Measurements from ENCODE around the gene CLCA2. TPM values are rescaled to one million over a fixed set of nuclear protein-coding genes. Genes with fewer than 3 reads are reported as not detected.

The CLCA2 gene
- total and polyA plus RNA-seq, 12 donors = 0.11 to 1.1 (median 0.25) TPM; not detected in 2

DNA sequence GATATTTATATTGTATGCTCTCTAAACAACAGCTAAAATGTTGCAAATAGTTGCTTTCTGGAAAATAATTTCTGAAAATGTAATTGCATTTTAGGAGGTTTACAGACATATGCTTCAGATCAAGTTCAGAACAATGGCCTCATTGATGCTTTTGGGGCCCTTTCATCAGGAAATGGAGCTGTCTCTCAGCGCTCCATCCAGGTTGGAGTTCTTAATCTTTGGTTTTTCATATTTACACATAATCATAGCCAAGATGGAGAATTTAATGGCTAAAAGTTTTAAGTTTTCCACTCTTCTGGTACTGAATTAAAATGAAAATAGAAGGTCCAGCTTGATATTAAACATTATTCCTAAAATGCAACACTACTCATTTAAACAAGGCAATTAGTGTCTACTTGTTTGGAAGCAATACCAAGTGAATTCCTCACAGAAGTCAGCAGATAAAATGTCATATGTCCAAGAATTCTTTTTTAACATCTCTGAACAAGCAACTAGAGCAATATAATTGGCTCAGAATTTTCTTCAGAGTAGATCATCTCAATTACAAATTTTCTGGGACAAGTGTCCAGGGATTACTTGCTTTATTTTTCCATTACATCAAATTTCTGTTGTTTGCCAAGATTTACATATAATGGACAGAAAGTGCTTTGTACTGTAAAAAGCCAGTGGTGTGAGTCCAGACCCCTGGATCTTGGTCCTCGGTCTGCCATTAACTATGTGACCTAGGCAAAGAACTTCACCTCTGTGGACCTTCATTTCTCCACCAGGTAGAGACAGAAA, 67.4 kb downstream of the CLCA2 start:
- Histone ChIP-seq H3K4me3 (no peak overlapping the region), H3K4me1 (replicated peaks in 1 of 2) (no peaks in the 10 kb centered on the region), H3K36me3 (replicated peaks in 1 of 2) (no peaks in the 10 kb centered on the region), H3K27me3 (no peaks in the 10 kb centered on the region), H3K27ac (no peak overlapping the region), H3K9me3 (replicated peaks in 1 of 3) (no peaks in the 10 kb centered on the region)
- intact Hi-C loops (cut with DNase I) = no loop called here
- no peak for DNase-seq
- 87 to 94% (median 89%) methylated on average over 2 of the region's 2 CpGs for WGBS, 4 donors
- TF ChIP-seq, protein P1, sequence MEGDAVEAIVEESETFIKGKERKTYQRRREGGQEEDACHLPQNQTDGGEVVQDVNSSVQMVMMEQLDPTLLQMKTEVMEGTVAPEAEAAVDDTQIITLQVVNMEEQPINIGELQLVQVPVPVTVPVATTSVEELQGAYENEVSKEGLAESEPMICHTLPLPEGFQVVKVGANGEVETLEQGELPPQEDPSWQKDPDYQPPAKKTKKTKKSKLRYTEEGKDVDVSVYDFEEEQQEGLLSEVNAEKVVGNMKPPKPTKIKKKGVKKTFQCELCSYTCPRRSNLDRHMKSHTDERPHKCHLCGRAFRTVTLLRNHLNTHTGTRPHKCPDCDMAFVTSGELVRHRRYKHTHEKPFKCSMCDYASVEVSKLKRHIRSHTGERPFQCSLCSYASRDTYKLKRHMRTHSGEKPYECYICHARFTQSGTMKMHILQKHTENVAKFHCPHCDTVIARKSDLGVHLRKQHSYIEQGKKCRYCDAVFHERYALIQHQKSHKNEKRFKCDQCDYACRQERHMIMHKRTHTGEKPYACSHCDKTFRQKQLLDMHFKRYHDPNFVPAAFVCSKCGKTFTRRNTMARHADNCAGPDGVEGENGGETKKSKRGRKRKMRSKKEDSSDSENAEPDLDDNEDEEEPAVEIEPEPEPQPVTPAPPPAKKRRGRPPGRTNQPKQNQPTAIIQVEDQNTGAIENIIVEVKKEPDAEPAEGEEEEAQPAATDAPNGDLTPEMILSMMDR (IDR thresholded peaks at IDR 0.05) = no peak
- no peak for TF ChIP-seq POLR2A (IDR thresholded peaks at IDR 0.05)

DNA sequence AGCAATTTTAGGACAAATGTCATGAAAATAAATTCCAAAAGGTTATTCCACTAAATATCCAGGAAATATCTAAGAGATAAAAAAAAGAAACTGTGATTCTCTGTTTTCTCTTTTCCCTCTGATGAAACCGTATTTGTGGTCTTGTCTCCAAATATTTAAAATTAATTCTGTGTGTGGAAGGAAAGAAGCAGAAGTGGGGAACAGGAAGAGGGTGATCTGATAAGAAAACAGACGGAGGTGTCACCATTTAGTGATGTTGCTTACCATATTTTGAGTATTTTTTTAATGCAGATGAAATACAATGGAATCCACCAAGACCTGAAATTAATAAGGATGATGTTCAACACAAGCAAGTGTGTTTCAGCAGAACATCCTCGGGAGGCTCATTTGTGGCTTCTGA, 74.3 kb downstream of the CLCA2 start:
- no peaks in the 10 kb centered on the region for H3K36me3 ChIP-seq (replicated peaks in 1 of 2)
- intact Hi-C loops (cut with DNase I) = no loop called here
- no peaks in the 10 kb centered on the region for H3K27me3 ChIP-seq
- H3K4me1 ChIP-seq (replicated peaks in 1 of 2) = peaks cover 0 to 13% of the 10 kb centered on the region in 2 donors
- no peak overlapping the region for H3K27ac ChIP-seq
- no peaks in the 10 kb centered on the region for H3K9me3 ChIP-seq (replicated peaks in 1 of 3)
- TF ChIP-seq, protein P1 (IDR thresholded peaks at IDR 0.05) = no peak
- no peak for TF ChIP-seq POLR2A (IDR thresholded peaks at IDR 0.05)
- 64 to 75% (median 68%) methylated on average over 3 of the region's 3 CpGs for WGBS, 4 donors
- no peak for DNase-seq
- H3K4me3 ChIP-seq = no peak overlapping the region

DNA sequence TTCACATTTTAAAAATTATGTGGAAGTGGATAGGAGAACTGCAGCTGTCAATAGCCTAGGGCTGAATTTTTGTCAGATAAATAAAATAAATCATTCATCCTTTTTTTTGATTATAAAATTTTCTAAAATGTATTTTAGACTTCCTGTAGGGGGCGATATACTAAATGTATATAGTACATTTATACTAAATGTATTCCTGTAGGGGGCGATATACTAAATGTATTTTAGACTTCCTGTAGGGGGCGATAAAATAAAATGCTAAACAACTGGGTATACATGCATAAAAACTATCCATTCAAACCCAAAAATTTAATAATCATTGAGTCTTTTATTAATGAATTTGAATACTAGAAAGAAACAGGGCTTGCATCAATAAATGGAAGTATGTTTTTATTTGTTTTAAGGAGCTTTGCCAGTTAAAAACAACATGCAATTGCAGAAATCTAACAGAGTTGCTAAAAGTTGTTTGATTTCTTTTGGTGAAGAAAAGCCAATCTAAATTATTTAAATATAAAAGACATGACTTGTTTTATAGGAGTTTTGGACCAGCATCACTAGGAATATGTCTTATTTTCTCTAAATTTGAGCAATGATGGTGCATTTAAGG, 76.1 kb downstream of the CLCA2 start:
- no peak for TF ChIP-seq POLR2A (IDR thresholded peaks at IDR 0.05)
- TF ChIP-seq, protein P1 (IDR thresholded peaks at IDR 0.05) = peak; percentile 66 to 98 (median 93)
- no peaks in the 10 kb centered on the region for H3K9me3 ChIP-seq (replicated peaks in 1 of 3)
- 12 to 16% (median 15%) methylated on average over 3 of the region's 3 CpGs for WGBS, 4 donors
- H3K27me3 ChIP-seq = no peaks in the 10 kb centered on the region
- no peak overlapping the region for H3K27ac ChIP-seq
- H3K4me3 ChIP-seq = no peak overlapping the region
- H3K4me1 ChIP-seq (replicated peaks in 1 of 2) = peaks cover 0 to 13% of the 10 kb centered on the region in 2 donors
- no peaks in the 10 kb centered on the region for H3K36me3 ChIP-seq (replicated peaks in 1 of 2)
- intact Hi-C loops (cut with DNase I) = loop anchor here in 1 of 2 donors (10.0 kb wide), 1 partner anchor 125 kb away; no protein-coding TSS in a partner anchor
- no peak for DNase-seq

DNA sequence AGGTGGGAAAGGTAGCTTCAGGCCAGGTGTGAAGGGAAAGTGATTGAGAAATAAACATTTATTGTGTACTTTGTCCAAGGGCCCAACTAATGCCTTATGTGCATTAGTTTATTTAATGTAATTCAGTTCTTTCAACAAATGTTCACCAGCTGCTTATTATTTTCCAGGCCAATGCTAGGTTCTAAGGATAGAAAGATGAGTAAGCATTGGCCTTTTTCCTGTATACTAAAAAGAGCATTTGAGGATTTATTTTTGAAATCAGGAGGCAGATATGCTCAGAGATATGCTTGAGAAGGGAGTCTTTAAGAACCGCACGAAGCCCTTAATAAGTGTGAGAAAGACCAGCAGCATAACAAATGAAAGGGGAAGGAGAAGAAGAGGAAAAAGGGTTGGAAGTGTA, 76.7 kb downstream of the CLCA2 start:
- Histone ChIP-seq H3K27me3 (no peaks in the 10 kb centered on the region), H3K4me1 (replicated peaks in 1 of 2) (peaks cover 0 to 13% of the 10 kb centered on the region in 2 donors), H3K27ac (no peak overlapping the region), H3K4me3 (no peak overlapping the region), H3K36me3 (replicated peaks in 1 of 2) (no peaks in the 10 kb centered on the region), H3K9me3 (replicated peaks in 1 of 3) (no peaks in the 10 kb centered on the region)
- TF ChIP-seq POLR2A (IDR thresholded peaks at IDR 0.05) = no peak
- TF ChIP-seq, protein P1 (IDR thresholded peaks at IDR 0.05) = no peak
- WGBS, 4 donors = 87 to 96% (median 88%) methylated on average over 2 of the region's 2 CpGs
- intact Hi-C loops (cut with DNase I) = loop anchor here in 1 of 2 donors (10.0 kb wide), 1 partner anchor 126 kb away; no protein-coding TSS in a partner anchor
- no peak for DNase-seq
